Choroid plexus epithelial cell (primary cell): ENCODE results near the gene PDE6D.

ENCODE experiments used
- DNase-seq: peaks from one replicate; pipeline ENCODE4 v3.0.0-alpha.2; 2010; ENCODE audit warnings: low read depth
- H3K4me3 ChIP-seq: 2 replicates; pipeline ENCODE4 v1.5.1; 2011; ENCODE audit warnings: low read depth, mild to moderate bottlenecking, control low read depth, low read length, moderate library complexity
- TF ChIP-seq, protein P1 (sequence below): conservative IDR thresholded peaks from 2 replicates; pipeline ENCODE4 v1.5.1; 2011; ENCODE audit warnings: low read depth, mild to moderate bottlenecking, control low read depth, inconsistent platforms, low read length, moderate library complexity

Gene PDE6D

DNA sequence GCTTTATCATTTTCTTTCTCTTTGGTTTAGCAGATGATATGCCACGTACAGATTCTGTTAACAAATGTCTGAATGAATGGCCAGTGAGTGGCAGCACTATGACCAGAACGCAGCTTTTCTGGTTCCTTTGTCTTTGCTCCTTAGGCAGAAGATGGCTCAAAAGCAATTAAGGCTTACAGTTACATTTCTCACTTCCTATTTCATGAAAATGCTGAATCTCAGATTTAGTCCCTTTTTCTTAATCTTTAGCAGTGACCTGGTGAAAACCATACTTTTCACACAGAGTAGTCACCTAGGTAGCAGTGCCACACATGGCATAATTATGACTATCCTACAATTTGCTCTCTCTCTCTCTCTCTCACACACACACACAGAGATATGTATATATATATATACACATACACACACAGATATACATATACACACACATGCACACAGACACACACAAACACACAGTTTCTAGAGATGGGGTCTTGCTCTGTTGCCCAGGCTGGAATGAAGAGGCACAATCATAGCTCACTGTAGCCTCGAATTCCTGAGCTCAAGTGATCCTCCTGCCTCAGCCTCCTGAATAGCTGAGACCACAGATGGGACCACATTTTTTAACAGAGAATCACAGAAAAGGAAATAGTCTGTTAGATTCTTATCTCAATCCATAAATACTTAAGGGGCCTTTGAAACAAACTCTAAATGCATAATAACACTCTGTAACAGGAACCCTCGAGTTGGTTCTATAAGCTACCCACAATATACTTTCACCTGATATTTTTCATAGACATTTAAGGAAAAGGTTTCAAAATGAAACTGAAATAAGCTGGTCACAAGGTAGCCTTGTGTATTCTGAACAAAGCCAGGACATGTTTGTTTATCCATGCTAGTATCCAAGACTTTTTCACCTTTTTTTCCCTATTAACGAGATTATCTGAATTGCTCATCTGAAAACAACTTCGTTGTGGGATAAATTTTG lies 11.6 kb downstream of the PDE6D start:
- DNase-seq: no peak
- no peak overlapping the region for H3K4me3 ChIP-seq
- TF ChIP-seq, protein P1, sequence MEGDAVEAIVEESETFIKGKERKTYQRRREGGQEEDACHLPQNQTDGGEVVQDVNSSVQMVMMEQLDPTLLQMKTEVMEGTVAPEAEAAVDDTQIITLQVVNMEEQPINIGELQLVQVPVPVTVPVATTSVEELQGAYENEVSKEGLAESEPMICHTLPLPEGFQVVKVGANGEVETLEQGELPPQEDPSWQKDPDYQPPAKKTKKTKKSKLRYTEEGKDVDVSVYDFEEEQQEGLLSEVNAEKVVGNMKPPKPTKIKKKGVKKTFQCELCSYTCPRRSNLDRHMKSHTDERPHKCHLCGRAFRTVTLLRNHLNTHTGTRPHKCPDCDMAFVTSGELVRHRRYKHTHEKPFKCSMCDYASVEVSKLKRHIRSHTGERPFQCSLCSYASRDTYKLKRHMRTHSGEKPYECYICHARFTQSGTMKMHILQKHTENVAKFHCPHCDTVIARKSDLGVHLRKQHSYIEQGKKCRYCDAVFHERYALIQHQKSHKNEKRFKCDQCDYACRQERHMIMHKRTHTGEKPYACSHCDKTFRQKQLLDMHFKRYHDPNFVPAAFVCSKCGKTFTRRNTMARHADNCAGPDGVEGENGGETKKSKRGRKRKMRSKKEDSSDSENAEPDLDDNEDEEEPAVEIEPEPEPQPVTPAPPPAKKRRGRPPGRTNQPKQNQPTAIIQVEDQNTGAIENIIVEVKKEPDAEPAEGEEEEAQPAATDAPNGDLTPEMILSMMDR: no peak

DNA sequence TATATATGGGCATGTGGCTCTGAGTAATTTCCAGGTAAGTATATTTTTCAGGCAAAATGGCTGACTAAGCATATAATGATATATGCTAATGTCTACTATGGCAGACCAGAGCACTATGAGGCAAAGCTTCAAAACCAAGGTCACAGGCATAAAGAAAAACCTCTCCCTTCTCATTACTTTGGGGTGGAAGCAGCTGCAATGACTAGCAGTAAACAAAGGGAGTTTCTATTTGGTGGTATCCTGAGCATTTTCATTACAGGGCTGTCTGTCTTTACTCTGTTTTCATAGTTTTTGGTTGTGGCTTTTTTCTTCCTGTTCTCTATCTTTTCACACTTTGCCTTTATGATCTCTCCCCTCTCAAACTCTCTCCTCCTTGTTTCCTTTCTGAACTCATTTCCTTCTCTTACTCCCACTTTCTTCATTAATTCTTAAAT lies 15.6 kb downstream of the PDE6D start:
- TF ChIP-seq, protein P1: no peak
- no peak for DNase-seq
- H3K4me3 ChIP-seq: no peak overlapping the region

DNA sequence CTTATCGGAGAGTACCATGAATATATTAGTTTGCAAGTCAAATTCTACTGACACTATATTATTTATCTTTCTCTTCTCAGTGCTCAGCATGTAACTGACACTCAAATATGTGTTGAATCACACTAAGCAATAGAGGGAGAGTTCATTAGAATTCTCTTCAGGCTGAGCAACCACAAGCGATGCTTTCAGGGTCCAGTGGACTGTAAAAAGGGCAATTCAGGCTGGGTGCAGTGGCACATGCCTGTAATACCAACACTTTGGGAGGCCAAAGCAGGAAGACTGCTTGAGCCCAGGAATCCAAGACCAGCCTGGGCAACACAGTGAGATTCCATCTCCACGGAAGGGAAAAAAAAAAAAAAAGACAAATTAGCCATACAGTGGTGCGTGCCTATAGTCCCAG lies 16.3 kb downstream of the PDE6D start:
- H3K4me3 ChIP-seq: no peak overlapping the region
- peak; percentile 44 for DNase-seq
- TF ChIP-seq, protein P1: no peak

DNA sequence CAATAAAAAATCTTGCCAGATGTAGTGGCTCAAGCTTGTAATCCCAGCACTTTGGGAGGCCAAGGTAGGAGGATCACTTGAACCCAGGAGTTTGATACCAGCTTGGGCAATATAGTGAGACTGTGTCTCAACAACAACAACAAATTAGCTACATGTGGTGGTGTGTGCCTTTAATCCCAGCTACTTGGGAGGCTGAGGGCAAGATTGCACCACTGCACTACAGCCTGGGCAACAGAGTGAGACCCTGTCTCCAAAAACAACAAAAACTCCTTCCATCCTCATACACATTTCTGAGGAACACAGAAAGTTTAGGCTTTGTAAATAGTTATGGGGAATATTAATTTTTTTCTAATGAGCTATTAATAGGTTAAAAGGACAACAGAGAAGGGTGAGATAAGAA lies 17.0 kb downstream of the PDE6D start:
- DNase-seq: no peak
- TF ChIP-seq, protein P1: no peak
- no peak overlapping the region for H3K4me3 ChIP-seq

DNA sequence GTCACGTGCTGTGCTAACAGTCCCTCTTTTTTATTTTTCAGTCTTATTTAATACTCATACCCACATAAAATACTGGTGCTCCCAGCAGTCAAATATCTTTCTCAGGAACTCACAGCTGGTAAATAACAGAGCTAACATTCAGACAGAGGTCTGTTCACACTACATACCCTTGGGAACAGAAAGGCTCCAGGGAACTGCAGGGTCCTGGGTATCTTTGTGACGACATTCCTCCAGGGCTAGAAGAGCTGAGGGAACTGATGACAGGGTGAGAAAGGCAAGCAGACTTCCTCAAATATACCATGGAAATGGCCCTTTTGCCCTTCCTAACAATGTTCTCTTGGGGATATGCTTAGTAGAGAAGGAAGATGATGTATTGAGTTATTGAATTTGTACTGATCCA lies 19.3 kb downstream of the PDE6D start:
- TF ChIP-seq, protein P1: no peak
- DNase-seq: no peak
- no peak overlapping the region for H3K4me3 ChIP-seq

DNA sequence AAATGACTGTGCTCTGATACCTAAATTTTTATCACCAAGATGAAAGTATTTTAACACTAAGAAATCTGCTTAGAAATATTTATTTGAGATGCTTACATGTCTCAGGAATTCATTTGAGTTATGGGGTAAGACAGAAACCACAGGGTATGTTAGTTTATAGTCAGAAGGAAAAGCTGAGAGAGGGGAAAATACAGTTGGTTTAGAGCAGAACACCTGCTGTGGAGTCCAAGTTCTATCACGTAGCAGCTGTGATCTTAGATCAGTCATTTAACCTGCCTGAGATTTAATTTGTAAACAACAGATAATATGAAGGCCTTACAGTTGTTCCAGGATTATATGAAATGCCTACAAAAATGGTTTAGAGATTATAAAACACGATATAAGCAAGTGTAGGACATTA lies 29.0 kb downstream of the PDE6D start:
- peak; percentile 45 for DNase-seq
- TF ChIP-seq, protein P1: no peak
- no peak overlapping the region for H3K4me3 ChIP-seq
